AG08396 (cell line): ENCODE results near the gene MYO3A.
"Not testable (repeated sequence)": the region's sequence is repeated elsewhere in the genome, so short reads cannot be mapped to it uniquely, and the experiment has no call there.

Experiments used
- DNase-seq: peaks from one replicate; pipeline ENCODE4 v3.0.0; 2012; ENCODE audit warnings: low spot score, mixed read lengths

Gene MYO3A

DNA sequence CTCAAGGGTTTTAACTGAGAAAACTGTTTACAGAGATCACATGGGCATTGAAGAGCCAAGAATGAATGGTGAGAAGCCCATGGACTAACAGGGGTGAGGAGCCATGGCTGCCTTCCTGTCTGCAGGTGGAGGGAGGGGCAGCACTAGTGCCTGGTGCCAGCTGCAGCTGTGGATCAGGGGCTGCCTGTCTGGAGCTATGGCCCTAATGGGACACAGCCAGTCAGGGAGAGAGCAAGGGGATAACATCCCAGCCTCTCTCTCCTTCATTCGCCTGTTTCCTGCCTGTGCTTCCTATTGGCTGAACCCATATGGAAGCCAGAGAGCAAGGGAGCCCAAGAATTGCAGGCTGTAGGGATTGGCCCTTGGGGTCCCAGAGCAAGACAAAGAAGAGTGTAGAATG lies 156.7 kb downstream of the MYO3A start:
- DNase-seq: no peak

DNA sequence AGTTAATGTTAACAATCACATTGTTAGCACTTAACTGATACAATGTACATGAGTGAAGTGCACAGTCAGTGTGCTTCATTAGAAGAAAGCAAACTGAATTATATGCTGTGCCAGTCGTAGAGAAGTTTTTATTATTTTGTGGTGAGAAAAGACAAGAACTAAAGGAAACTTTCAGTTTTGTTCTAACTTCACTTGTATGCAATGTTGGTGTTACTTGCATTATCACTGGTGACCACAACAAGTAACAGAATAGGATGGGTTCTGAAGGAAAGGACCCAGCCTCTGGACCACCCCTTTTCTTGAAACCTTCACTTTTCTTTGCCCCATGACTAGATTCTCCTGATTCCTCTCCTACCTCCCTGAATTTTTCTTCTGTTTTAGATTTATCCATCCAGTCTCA lies 159.2 kb downstream of the MYO3A start:
- DNase-seq: no peak

DNA sequence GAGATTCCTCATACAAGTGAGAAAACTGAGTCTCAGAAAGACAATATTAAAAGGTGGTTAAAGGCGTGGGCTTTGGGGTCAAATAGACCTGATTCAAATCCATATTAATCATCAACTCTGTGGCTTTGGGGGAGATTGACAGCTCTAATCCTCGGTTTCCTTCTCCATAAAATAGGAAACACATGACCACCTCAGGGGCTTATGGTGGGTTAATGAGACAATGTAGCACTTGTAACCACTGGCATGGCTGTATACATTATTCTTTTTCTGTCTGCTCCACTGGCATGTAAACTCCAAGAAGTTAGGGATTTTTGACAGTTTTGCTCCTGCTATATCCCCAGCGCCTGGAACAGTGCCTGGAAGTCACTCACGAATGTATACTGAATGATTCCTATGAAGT lies 161.8 kb downstream of the MYO3A start:
- DNase-seq: no peak

DNA sequence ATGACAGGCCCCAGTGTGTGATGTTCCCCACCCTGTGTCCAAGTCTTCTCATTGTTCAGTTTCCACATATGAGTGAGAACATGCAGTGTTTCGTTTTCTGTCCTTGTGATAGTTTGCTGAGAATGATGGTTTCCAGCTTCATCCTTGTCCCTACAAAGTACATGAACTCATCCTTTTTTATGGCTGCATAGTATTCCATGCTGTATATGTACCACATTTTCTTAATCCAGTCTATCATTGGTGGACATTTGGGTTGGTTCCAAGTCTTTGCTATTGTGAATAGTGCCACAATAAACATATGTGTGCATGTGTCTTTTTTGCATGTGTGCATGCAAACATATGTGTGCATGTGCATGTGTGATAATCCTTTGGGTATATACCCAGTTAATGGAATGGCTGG lies 163.5 kb downstream of the MYO3A start:
- DNase-seq: not testable (repeated sequence)

DNA sequence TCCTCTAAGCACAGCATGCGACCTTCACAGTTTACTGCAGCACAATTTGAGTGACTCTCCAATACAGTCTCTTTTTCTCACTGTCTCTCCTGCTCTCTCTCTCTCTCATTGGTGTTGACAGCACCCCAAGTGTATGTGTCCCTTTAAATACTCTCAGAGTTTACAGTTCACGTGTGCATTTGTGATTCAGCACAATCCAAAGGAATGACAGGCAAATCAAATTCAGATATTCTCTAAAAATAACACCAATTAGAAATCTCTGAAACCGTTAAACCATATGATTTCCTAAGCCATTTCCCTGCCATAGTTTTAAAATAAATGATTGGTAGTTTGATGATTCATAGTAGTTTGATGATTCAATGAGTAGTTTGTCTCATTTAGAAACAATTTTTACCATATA lies 178.5 kb downstream of the MYO3A start:
- DNase-seq: no peak

DNA sequence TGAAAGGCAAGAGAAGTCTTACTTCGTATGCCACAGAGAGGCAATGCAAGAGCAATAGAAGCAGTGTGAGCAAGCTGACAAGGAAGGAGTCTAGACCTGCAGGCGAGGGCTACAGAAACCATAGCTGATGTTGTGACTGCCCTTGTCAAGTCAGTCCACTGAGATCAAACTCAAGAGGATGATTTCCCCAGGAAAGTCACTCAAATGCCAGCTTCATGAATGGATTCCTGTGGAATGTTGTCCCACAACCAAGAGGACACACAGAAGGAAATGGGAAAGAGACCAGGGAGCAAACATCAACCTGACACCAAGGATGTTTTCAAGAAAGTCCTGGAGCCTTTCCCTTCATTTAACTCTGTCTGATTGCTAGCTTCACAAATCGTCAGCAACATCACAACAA lies 204.6 kb downstream of the MYO3A start:
- DNase-seq: no peak

DNA sequence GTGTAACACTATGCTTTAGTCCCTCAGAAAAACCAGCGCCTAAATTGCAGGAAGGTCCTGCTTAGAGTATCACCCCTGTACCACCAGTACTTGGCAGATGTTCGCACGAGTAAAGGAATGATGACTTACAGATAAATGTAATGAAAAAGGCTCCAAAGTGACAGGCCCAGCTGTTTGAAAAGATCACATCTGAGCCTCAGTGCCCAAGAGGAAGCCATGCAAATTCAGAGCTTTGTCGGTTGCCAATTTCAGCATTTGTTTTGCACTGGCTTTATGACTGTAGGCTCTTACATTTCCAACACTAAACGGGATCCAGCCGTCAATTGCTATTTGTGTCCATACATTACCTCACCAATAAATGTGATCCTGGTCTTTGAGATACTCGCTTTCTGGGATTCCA lies 222.0 kb downstream of the MYO3A start:
- no peak for DNase-seq

DNA sequence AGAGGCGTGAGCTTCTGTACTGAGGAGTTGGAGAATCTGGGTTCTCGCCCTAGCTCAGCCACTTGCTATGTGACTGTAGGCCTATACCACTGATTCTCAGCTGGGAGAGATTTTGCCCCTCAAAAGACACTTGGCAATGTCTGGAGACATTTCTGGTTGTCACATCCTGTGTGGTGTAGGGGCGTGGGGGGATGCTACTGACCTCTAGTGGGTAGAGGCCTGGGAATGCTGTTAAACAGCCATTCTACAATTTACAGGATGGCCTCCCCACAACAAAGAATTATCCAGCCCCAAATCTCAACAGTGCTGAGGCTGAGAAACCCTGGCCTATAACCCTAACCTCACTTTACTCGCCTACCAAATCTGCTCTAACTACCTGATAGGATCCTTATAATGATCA lies 223.7 kb downstream of the MYO3A start:
- DNase-seq: no peak

DNA sequence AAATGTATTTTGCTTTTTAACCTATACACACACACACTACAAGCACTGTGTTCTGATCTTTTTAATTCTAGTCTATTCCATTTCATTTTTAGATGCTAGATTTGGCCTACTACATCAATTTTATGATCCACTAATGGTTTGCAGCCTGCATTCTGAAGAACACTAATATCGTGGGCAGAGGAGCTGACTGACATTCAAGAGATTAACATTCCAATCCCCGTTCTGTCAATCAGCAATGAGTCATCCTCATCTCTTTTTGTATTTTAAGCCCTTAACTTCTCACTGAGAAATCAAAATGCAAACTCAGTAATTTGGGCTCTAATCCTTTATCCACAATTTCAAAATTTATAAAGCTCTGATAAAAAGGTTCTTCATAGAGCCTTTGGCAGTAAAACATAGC lies 235.4 kb downstream of the MYO3A start:
- DNase-seq: no peak

DNA sequence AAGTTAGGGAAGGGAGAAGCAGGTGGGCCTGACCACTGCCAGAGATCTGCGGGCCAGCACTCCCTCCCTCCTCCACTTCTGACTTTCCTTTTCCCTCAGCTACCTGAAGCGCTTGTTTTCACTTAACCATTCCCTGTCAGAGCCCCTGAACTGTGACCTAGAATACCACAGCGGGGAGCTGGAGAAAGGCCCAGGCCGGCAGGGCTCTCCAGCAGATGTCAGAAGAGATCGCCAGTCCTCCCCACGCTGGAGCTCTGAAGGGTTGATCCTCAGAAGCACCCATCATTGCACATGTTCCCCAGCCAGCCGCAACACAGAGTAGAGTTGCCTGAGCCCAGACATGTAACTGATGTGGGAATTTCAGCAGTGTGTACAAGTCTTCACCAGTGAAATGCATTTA lies 238.1 kb downstream of the MYO3A start:
- no peak for DNase-seq

DNA sequence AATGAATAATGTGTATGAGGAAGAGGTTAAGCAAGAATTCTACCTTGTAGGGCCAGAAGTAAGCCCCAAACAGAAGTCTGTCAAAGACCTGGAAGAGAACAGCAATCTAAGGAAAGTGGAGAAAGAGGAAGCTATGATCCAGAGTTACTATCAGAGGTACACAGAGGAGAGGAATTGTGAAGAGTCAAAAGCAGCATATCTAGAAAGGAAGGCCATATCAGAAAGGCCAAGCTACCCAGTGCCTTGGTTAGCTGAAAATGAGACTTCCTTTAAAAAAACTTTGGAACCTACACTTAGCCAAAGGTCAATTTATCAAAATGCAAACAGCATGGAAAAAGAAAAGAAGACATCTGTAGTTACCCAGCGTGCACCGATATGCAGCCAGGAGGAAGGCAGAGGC lies 239.8 kb downstream of the MYO3A start:
- DNase-seq: no peak

DNA sequence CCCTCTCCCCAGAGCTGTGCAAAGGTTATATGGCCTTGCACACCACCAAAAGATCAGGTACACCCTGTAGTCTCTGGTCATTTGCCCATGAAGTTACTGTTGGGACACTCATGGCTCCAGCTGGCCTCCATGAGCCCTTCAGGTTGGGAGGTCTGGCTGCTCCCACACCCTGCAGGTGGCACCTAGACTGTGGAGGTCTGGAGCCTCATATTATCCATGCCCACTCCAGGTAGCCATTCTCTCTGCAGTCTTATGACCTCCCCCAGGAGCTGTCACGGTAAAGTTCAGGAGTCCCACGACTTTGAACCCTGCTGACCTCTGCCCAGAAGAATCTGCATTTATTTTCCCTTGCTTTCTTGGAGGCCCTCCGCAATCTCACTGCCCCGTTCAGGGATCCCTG lies 243.3 kb downstream of the MYO3A start:
- no peak for DNase-seq

DNA sequence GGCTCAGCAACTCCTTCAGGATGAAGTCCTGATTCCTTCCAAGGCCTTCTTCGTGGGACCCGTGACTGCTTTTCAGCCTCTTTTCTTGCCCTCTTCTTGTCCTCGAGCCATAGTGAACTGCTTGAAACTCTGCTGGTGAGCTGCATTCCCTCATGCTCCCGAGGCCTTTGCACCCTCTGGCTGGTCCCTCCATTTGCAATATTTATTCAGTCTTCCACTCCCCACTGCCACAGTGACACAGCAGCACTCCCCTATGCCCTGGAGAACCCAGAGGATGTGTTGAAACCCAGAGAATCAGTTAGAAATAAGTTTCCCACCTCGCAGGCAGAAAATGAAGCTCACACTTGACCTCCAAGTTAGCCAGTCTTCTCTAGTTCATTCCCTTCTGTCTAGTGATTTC lies 260.2 kb downstream of the MYO3A start:
- no peak for DNase-seq

DNA sequence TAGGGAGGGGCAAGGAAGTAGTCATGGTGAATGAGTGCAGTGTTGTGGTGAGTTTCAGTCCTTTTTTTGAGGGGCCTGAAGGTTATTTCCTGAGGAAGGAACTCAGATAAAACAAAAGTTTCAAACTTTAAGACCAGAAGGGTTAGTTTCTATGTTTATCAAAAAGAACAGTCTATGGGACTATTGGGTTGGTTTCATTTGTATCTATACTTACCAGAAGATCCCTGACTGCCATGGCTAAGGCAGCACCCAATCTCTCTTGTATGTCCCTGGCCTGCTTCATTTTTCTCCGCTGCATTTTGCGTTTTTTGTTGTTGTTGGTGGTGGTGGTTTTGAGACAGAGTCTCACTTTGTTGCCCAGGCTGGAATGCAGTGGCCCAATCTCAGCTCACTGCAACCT lies 263.2 kb downstream of the MYO3A start:
- DNase-seq: no peak

DNA sequence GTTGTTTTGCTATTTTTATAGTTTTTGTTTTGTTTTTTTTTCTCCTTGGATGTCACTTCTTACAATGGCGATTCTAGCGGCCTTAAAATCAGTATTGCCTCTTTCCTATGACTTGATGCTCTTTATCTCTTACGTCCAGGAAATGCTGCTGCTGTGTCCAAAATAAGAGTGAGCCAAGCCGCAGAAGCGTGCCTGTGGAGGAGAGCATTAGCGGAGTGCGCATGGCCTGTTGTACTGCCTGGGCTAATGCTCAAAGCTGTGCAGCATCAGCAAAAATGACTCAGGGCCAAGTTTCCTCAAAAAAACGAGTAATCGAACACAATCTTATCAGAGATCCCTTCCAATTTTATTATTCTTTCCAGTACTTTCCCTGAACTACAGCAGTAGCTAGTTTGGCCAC lies 264.1 kb downstream of the MYO3A start:
- no peak for DNase-seq

DNA sequence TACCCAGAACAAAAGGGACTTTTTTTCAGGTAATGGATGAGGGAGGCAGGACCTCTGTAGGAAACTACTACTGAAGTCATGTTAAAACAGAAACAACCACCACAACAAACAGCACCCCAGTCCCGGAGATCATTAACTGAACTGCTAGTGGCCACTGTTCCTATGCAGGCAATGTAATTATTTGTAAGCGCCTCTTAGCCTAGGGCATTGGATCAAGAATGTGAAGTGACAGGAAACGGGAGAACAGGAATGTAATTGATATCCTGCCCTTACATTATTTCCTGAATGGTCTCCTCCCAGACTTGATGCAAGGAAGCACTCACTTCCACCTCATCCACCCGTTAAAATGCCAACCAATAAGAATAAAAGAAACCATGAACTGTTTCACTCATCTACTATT lies 265.8 kb downstream of the MYO3A start:
- no peak for DNase-seq

DNA sequence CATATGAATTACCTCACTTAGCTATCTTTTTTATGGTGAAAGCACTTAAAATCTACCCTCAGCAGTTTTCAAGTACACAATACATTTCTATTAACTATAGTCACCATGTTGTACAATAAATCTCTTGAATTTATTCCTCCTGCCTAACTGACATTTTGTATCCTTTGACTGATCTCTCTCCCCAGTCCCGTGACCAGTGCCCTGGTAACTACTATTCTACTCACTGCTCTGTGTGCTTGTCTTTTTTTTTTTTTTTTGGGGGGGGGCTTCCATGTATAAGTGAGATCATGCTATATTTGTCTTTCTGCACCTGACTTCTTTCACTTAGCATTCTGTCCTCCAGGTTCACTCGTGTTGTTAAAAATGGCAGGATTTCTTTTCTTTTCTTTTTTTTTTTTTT lies 271.2 kb downstream of the MYO3A start:
- DNase-seq: no peak

DNA sequence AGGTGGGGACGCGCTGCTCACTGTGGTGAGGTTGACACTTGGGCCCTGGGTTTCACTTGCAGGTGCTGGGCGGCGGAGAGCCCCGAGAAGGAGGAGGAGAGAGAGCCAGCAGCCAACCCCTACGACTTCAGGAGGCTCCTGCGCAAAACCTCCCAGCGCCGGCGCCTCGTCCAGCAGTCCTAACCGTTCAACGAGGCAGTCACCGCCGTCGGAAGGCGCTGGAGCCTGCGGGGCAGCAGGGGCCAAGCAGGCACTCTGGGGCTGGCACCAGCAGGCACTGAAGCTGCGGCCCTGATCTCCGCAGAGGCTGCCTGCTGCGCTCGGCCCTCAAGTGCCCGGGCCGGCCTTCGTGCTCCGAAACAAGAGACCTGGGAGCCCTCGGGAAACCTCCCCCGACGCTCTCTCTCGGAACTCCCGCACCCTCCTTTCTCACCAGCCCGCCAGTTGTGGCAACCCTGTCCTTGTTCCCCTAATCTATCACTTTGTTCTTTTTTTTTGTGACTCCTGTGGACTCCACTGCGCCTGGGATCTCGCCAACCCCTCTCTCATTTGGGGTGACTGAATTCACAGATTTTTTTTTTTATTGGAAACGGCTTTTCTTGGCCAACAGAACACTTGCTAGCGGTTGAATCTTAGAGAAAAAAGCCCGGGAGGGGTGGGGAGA lies 277.9 kb downstream of the MYO3A start:
- DNase-seq: no peak

DNA sequence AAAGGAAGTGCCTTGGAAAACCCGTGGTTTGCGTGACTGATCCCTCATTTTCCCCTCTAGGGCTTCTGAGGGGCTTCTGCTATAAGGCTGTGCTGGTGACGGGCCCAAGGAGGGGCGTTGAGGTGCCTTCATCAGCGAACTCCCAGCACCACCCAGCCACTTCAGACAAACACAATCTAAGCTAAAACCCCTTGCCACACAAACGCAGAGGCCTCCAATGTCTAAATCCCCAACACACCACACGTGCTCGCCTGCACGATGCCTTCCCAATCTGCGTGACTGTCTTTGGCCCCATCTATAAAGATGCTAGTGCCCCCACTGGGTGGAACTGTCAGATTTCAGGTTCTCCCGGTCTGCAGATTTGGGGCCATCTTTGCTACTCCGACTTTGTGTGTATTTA lies 278.5 kb downstream of the MYO3A start:
- DNase-seq: no peak

DNA sequence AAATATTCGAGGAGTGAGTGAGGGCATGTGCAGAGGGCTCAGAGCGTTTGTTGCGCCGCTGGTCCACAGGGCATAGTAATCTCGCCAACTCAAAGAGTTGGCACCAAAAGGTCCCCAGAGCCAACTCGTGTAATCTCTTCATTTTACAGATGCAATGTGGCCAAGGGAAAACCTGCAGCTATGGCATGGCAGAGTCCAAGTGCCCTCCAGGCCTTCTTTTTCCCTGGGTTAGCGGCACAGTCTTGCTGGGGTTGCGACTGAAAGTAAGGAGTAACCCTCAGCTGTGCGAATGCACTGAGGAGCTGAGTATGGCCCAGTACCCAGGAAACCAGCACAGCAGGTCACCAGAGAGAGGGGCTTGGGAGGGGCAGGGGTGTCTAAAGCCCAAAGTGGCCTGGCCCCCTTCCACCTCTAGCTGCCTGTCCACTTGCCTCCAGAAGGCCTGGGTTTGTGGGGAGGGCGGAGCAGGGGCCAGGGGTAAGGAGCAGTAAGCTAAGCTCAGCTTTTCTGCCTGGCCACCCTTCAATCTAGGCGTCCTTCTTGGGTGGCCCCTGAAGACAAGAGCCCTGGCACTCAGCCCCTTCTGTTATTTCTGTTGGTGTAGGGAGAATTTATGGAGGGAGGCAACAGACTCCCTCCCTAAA lies 279.2 kb downstream of the MYO3A start:
- no peak for DNase-seq

DNA sequence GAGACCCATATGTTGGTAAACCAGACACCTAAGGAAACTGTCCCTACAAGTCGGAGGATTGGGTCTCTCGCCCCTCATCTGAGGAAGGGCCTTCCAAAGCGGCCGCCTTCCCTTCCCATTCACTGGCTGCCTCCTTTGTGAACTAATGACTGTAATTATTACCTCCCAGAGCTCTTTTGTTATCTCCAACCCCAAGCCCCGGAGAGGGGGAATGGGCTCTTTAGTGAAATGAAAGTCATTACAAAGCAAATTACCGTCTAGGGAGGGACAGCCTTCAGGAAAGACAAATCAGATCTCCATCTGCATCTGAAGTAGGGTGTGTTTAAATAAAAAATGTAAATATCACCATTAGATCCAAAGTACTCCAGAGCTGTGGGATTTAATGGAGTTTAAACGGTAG lies 280.0 kb downstream of the MYO3A start:
- no peak for DNase-seq

DNA sequence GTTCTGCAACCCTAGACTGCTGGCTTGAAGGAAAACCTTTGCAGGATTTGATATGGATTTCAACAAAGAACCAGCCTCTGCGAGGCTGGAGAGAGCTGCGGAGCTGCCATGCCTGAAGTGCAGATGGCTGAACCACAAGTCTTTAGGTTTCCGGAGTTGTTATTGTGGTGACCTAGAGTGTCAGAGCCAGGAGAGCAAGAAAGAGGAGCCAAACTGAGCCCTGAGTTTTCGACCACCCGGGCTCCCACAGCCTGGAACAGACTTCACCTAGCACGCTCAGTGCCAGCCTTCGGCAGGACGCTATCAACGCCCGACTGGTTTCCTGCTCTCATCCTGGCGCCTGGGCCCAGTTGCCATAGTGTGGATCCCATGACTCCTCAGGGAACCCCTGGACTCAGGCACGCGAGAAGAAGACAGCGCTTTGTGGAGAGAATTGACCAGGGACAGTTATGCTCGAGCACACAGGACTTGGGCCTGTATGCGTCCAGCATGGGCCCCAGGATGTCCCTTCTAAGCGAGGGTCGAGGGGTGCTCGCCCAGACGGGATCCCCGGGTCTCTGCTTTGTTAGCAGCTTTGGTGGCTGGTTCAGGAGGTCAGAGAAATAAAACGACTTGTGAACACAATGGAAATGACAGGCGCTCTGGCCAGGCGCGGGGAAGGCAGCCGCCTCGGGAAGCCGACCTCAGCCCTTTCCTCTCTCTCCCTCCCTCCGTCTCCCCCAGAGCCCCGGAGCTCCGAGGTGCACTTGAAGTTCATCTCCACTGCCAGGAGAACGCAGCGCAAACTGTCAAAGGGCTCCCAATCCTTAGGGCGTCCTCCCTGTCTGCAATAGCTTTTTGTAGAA lies 280.7 kb downstream of the MYO3A start:
- DNase-seq: no peak

DNA sequence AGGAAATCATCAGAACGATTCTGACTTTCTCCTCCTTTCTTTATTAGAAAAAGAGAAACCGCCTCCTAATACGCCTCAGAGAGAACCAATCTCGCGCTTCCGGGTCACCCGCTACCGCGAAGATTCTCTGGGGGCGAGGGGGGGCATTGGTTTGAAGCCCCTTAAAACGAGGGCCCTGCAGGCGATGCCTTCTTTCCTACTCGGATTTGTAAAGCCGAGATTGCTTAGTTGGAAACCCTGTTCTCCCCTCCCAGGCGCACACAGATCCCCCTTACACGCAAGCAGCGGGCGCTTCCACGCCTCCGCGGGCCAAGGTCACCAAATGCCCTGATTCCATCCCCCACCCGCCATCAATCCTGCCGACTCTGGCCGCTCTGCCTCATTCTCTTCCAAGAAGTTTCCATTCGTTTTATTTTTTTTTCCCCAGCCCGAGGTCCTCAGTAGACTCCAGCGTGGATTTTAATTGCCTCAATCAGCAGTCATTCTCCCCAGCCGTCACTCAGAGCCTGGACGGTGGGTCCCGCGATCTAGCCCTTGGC lies 281.4 kb downstream of the MYO3A start:
- DNase-seq: no peak
